HG03457 (cell line): ENCODE measurements around the gene FAH.

Experiments
- ATAC-seq: cut with Tn5 transposase; IDR thresholded peaks from one replicate; pipeline ENCODE4 v1.9.1; 2021; ENCODE audit warnings: moderate number of reproducible peaks; ENCODE audit not compliant: unreplicated experiment

The FAH gene

DNA sequence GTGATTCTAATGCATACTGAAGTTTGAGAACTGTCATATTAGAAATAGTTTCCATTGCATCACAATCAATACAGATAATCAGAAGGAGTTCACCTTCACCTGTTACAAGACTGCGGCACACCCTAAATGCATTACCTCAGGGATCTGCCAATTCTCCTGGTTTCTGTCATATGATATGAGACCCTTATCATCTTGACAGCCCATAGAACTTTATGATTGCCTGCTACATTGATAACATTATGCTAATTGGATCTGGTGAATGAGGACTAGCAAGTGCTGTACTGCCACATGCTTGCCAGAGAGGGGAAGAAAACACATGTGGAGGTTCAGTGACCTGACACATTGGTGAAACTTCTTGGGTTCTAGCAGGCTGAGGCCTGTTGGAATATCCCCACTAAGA is 41.4 kb downstream of the FAH start:
- no peak for ATAC-seq

DNA sequence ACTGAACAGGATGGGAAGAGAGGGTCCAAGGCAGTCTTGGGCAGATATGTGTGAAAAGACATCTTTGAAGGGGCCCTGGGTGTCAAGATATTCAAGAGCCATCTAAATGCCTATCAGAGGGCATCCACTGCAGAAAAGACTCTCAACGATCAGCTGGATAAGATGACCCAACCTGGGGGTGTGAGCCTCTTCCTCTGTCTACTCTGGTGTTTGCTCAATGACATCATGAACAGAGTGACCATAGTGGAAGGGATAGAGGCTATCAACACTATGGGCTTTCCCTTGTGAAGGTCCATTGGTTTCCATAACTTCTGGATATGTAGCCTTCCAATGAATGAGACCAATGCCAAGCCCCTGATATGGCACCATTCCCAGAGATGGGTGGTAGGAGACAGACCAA is 42.1 kb downstream of the FAH start:
- ATAC-seq: no peak

DNA sequence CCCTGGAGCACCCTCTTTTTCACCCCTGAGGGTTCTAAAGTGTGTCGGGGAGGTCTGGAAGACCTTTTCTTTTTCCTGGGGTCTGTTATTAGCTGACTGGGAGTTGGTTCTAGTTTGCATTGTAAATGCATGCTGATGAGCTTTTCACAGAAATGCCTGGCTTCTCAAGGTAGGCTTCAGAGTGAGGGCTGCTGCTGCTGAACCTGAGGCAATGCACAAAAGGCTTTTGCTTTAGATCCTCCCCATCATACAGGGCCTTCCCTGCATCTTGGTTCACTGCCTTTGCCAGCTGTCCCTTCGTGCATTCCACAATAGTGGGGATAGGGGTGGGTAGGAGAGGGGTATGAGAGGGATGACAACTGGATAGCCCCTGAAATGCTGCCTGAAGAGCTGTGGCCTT is 46.6 kb downstream of the FAH start:
- ATAC-seq: no peak

DNA sequence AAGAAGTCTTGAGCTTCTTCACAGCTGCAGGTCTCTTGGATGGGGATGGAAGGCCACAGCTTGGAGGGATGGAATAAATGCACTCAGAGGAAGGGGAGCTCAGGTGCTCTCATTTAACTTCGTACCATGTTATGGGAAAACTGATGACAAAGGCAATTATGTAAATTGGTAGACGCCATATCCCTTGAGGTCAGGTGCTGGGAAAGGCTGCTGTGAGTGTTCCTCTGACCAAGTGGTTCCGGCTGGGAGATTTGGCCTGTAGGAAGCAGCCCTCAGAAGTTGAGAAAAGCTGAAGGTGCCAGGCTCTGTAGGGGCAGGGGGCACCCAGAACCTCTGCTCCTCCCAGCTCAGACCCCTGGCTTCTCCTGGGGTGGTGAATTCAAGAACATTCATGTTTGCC is 47.1 kb downstream of the FAH start:
- no peak for ATAC-seq

DNA sequence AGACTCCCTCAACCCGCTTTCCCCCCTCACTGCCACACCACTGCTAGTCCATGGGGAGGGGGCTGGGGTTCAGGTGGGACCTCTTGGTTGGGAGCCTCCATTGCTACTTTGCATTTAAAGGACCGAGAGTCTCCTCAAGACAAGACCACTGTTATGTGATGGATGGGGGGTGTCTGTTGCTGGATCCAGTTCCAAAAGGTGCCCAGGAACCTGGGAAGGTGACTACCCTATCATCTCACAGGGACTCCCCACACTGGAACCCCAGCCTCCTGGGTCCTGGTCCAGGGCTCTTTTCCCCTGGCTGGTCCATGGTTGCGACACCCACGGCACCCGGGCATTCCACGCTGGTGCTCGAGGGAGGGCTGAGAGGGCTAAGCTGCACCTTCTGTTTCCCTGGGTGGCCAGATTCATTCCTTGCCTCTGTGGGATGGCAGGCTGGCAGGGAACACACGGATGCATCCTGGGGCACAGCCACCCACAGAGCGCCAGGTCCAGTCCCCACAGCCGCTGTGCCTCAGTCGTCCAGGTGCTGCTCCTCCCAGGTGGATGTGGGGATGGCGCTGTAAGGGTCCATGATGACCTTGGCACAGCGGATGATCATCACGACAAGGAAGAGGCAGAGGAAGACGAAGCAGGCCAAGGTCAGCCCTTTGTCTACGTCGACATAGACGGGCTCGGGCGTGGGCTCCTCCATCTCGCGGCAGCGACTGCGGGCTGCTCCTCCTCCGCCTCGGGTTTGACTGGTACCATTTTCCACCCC is 48.6 kb downstream of the FAH start:
- ATAC-seq: no peak

DNA sequence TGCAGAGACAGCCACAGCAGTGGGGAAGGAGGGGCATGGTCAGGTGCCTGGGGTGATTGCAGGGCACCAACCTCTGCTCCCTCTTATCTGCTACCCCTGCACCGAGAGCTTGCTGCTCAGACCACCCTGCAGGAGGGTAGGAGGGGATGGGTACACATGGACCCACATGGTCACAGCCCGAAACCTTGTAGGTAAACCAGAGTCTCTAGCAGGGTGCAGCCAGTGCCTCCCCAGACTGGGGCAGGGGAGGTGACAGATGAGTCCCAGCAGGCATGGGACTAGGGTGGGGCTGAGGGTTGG is 49.2 kb downstream of the FAH start:
- no peak for ATAC-seq

DNA sequence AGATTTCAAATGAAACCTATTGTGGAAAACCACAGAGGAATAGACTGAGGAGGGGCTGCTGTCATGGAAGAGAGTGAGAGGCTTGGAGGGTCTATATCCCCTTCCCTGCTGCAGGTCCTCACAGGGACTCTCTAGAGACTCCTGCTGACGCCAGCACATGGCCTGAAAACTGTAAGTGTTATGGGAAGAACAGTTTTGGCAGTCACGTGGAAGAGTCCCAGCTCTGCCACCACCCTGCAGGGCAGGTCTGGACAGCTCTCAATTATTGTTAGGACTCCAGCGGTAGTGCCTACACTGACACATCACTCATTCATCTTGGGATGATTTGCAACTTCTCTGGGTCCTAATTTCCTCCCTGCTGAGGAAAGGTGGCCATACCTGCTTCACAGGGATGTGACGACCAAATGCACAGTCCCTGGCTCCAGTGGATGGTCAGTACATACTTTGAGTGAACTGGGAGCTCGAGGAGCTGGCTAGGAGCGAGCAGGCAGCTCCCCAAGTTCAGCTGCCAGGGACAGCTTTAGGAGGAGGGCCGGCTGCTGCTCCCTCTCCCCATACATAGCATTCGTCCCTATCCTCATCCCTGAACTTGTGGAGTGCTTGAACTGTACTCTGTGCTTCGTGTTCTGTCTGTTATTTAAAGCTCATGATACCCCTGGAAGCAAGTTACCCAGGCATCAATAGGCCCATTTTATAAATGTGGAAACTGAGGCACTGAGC is 50.0 kb downstream of the FAH start:
- ATAC-seq: no peak

DNA sequence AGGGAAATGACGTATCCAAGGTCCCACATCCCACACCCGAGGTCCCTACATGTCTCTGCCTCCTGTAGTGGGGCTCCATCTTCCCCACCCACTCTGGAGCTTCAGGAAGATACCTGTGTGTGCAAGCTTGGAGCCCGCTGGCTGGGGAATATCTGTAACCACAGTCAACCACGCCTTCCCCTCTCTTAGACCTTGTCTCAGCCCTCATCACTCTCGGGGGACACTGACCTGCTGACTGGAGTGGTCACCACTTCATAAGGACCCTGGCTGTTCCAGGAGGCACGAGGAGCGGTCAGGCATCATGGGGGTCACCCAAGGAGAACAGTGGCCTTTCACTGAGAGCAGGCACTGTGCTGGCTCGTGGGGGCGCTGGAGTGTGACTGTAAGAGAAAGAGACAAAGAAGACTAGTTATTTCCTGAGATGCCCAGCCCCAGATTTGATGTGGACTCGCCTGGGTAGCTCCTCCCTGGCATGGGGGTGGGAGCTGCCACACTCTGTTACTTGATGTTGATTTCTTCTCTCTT is 50.6 kb downstream of the FAH start:
- no peak for ATAC-seq

DNA sequence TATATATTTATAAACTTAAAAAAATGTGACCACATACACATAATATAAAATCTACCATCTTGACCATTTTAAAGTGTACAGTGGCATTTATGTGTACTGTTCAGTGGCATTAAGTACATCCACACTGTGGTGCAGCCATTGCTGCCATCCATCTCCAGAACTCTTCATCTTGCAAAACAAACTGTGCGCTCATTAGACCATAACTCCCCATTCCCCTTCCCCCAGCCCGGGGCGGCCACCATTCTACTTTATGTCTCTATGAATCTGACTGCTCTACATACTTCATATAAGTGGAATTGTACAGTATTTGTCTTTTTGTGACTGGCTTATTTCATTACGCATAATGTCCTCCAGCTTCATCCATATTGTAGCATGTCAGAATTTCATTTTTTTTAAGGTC is 51.4 kb downstream of the FAH start:
- ATAC-seq: no peak

DNA sequence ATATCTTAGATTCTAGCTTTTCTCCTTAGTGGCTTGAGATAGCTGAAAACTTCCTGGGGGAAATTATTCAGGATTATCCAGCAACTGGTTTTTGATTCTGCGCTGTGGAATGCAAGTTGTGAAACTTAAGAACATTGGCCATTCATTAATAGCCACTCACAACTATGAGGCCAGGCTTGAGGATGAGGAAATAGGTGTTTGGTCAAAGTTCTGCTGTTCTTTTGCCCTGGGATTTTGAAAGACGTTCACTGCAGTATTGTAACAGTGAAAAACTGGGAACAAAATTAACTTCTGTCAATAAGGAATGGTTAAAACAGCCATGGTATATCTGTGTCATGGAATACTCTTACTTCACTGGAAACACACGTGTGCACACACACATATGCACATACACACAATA is 55.1 kb downstream of the FAH start:
- ATAC-seq: no peak

DNA sequence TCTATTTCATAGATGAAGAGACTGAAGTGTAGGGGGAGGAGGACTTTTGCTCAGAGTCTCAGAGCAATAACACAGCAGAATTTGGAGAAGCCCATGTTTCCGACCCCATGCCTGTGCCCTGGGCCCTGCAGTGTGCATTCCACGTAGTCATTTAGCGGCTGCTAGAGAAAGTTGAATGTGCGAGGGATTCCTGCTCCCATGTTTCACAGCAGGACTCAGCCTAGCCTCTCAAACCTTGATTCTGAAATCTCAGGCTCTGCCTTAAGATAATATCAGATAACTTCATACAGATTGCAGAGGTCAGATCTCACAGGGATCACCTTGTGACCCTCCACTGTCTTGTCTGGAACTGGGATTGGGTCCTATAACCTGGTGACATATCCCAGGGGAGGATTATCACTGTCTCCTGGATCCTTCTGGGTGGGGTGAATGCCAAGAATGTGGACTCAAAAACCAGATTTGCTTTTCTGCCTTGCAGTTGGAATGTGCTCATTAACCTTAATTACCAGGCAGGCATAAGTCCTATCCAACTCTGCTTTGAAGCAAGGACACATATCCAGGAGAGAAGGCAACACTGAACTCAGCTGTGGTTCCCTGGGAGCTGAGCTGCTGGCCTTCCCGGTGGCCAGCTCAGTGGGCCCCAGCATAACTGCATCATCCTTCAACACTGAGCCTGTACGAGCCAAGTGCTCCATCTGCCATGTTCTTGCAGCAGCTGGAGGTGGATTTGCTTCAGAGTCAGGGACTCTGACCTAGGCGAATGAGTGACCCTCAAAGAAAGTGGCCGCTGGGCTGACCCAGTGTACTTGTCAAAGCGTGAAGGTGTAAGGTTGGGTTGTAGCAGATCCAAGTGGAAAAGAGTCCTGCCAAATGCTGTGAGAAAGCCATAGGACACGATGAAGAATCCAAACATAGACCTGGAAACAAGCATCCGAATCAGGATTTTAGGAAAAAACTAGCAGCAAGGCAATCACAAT is 56.2 kb downstream of the FAH start:
- ATAC-seq: no peak

DNA sequence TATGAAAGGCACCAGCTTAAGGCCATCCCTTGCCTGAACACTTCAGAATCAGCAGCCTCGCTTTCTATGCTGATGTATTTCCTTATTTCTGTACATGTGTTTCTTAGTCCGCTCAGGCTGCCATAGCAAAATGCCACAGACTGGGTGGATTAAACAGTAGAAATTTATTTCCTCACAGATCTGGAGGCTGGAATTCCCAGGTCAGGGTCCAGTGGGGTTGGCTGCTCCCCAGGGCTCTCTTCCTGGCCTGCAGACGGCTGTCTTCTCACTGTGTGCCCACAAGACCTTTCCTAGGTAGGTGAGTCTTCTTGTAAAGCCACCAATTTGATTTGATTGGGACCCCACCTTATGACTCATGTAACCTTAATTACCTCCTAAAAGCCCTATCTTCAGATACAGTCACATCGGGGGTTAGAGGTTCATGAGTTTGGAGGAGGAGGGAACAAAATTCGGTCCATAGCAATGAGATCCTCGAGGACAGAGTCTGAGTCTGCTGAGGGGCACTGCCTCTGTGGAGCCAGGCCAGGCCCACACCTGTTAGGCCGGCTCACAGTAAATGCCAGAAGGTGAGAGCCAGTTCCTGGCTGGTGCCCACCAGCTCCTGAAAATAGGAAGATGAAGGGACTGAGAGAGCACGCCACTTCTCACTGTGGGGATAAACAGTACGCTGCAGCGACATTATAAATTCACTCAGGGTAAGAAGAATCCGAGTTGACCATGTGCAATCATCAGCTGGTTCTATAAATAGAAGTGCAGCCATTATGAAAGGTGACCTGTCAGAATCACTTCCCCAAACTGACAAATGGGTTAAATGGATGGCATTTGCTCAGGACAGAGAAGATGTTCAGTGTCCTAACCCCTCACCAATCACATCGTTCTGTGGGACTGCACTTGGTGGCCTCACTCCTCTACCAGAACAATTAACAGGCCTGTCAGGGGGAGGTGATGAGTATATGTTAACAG is 58.1 kb downstream of the FAH start:
- ATAC-seq: no peak

DNA sequence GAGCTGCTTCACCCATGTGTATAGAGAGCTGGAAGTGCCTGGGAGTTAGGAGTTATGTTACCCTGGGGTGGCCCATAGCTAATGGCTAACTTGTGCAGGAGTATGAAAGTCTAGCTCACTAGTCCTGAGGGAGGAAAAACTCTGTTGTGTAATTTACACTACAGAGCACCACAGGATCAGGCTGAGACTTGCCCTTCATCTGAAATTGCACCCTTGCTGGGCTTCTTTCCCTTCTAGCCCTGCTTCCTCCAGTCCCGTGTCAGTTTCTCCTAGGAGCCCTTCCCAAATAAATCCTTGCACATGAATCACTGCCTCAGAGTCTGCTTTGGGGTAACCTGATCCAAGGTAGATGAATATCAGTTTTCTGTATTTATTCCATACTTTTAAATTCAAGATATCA is 59.2 kb downstream of the FAH start:
- no peak for ATAC-seq

DNA sequence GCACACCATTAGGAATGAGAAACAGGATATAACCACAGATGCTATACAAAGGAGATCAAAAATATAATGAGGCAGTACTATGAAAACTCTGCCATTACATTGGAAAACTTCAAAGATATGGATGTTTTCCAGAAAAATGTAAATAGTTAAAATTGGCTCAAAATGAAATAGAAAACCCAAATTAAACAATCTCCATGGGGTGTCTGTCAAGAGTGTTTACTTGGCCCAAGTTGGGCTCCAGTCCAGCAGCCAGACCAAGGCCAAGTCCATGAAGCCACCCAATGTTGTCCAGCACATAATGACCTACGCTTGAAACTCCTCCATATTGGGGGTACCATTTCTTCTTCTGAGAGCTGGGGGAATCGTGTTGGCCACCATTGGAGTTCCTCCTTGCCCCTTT is 62.1 kb downstream of the FAH start:
- no peak for ATAC-seq

DNA sequence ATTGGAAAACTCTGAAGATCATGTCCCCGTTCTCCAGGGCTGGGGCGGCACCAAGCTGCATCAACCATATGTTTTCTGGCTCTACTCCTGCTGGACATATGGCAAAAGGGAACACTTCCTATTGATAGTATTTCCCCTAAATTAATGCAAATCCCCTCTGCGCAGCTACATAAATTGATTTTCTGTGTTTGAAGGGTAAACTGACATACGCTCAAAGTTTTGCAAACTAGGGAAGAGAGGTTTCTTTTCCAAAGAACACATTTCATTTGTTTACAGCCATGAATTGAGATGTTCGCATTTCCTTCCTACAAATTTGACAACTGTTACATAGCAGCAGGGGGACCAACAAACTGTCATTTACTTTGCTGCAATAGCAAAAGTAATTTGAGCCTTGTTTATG is 63.3 kb downstream of the FAH start:
- no peak for ATAC-seq

DNA sequence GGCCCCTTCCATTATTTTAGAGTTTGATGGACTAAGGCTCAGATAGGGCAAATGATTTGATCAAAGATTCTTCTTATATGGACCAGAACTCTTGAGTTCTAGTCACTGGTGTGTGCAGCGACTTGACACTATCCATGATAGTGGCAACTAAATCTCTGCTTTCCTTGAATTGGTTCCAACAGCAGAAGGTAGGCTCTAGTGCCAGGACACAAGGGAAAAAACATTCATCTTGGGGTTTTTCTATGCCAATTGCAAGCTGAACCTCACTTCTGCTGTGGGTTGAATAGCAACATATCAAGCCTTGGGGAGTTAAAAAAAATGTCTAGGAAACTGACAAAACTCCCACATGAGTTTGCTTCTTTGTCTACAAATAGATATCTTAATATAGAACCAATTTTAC is 64.1 kb downstream of the FAH start:
- no peak for ATAC-seq

DNA sequence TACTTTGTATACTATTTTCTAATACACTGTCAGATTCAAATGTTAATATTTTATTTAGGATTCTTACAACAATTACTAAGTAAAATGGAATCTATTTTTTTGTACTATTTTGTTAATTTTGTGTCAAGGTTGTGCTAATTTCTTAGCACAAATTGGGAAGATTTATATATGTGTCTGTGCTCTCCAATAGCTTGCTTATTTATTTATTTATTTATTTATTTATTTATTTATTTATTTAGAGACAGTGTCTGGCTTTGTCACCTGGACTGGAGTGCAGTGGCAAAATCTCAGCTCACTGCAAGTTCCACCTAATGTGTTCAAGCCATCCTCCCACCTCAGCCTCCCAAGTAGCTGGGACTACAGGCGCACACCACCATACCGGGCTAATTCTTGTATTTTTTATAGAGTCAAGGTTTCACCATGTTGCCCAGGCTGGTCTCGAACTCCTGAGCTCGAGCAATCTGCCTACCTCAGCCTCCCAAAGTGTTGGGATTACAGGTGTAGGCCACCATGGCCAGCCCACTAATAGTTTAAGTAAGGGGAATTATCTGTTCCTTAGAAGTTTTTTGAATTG is 64.6 kb downstream of the FAH start:
- ATAC-seq: no peak

DNA sequence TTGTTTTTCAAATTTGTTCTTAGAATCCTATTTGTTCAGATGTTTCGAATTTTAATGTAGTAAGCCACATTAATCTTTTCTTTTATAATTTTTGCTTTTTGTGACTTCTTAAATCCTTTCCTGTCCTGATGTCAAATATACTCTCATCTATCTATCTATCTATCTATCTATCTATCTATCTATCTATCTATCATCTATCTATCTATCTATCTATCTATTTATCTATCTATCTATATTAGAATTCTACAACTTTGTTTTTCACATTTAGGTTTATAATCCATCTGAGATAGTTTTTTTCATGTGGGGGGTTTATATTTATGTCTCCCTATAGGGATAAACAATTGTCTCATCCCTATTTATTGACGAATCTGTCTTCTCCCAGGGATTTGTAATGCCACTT is 67.2 kb downstream of the FAH start:
- ATAC-seq: no peak

DNA sequence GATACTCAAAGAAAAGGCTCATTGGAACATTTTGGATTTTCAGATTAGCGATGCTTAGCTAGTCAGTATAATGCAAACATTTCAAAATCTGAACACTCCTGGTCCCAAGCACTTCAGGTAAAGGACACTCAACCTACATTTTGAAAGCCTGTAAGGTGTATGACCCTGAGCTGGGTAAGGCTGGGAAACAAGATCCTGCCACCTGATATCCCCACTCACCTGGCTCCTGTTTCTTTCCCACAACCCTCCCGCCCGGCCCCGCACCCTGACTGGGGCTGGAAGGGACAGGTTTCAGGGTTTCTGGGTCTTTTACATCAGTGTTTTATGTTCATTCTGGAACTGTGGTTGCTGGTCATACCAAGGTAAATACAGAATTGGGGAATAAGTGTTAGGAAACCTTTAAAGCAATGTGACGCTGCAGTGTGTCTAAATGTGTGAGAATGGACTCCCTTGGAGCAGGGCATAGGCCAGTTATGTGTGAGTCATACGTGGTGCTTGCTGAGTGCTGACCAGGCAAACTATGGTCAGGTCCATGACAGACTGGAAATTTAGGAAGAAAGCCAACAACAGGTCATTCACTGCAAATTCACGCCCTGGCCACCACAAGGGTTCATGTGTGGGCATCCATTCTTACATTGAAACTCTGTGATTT is 76.3 kb downstream of the FAH start:
- ATAC-seq: no peak

DNA sequence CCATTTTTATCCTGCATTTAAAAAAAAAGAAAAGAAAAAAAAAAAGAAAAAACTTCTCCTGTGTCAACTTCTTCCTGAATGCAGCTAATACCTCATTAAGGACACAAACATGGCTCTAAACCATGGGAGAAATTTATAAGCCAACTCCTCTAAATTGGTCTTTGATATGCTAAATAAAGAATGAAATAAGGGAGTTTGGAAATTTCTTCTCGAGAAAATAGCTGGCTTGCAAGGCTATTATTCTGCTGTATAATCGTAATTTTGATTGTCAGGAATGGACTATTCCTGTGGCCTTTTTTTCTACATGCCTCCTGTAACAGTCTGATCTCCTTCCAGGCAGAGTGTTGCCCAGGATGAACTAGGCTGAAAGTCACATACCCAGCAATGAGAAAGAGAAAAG is 78.6 kb downstream of the FAH start:
- no peak for ATAC-seq
